Stimulated activated CD4-positive, alpha-beta T cell treated with anti-CD3 and anti-CD28 coated beads, Interleukin-12 subunit alpha, Interleukin-12 subunit beta, amount 100 ng/mL, for 48 hours (primary cell): ENCODE data around the gene NAGS.
"Not testable (repeated sequence)": the region's sequence is repeated elsewhere in the genome, so short reads cannot be mapped to it uniquely, and the experiment has no call there.

ENCODE experiments used
- DNase-seq, 3 donors: peaks; one replicate each; pipeline ENCODE4 v3.0.0-alpha.2; 2020; ENCODE audit warnings: low read depth in 2 of 3, low spot score in 1 of 3

NAGS gene

GRCh38 chr17:43983515-43984411 lies 20.7 kb upstream of the NAGS start:
- no peak for DNase-seq

- no peak for DNase-seq
These were observed 19.9 kb upstream of the NAGS start for GRCh38 chr17:43984521-43984920.

- no peak for DNase-seq
These were observed 18.0 kb upstream of the NAGS start for GRCh38 chr17:43986225-43986981.

GRCh38 chr17:43987131-43988021 lies 17.0 kb upstream of the NAGS start:
- DNase-seq: no peak

- no peak for DNase-seq
These were observed 16.1 kb upstream of the NAGS start for GRCh38 chr17:43988301-43988700.

GRCh38 chr17:43992641-43993040 lies 11.8 kb upstream of the NAGS start:
- no peak for DNase-seq

- peak; percentile 62 to 70 (median 63) for DNase-seq
These were observed 9.9 kb upstream of the NAGS start for GRCh38 chr17:43994272-43995149.

GRCh38 chr17:43995150-43995471 lies 9.3 kb upstream of the NAGS start:
- DNase-seq: no peak

GRCh38 chr17:43997180-43997579 lies 7.2 kb upstream of the NAGS start:
- DNase-seq: not testable (repeated sequence)

- DNase-seq: no peak
These were observed 5.9 kb upstream of the NAGS start for GRCh38 chr17:43998552-43998951.

GRCh38 chr17:43999024-43999423 lies 5.4 kb upstream of the NAGS start:
- no peak for DNase-seq

- no peak for DNase-seq
These were observed 4.1 kb upstream of the NAGS start for GRCh38 chr17:44000141-44000860.

- DNase-seq: no peak
These were observed 3.5 kb upstream of the NAGS start for GRCh38 chr17:44000871-44001460.

GRCh38 chr17:44001461-44001920 lies 2.9 kb upstream of the NAGS start:
- DNase-seq: no peak

GRCh38 chr17:44002141-44002848 lies 2.1 kb upstream of the NAGS start:
- DNase-seq: no peak

GRCh38 chr17:44004761-44005526 lies 522 bp downstream of the NAGS start:
- DNase-seq: no peak

- peak in 1 of 3 donors; percentile 18 for DNase-seq
These were observed 1.3 kb downstream of the NAGS start for GRCh38 chr17:44005527-44006271.
